Measurements from ENCODE around the gene ENG.

DNA sequence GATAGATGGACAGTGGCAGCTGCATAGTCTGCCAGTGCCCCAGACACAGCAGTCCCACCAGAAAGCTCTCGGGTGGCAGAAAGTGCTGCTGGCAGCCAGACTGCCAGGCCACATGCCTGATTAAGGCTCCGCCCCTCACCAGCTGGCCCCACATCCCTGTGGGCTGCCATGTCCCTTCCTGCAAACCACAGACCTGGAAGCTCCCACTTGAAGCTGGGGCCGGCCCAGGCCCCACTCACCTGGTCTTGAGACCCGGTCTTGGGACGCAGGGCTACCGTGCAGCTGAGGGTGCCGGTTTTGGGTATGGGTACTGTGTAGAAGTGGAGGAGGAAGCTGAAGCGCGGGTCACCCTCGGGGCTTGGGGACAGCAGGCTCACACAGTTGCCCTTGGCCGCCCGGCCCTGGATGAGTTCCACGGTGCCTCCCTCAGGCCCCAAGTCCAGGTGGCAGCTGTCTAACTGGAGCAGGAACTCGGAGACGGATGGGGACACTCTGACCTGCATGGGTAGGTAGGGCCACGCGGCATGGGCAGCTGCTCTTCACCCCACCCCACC, 36.5 kb downstream of the ENG start:
- TF ChIP-seq CTCF (IDR thresholded peaks at IDR 0.05): no peak
- no peak for TF ChIP-seq POLR2A (IDR thresholded peaks at IDR 0.05)
